ENCODE results near the gene VAMP1.

VAMP1 gene

DNA sequence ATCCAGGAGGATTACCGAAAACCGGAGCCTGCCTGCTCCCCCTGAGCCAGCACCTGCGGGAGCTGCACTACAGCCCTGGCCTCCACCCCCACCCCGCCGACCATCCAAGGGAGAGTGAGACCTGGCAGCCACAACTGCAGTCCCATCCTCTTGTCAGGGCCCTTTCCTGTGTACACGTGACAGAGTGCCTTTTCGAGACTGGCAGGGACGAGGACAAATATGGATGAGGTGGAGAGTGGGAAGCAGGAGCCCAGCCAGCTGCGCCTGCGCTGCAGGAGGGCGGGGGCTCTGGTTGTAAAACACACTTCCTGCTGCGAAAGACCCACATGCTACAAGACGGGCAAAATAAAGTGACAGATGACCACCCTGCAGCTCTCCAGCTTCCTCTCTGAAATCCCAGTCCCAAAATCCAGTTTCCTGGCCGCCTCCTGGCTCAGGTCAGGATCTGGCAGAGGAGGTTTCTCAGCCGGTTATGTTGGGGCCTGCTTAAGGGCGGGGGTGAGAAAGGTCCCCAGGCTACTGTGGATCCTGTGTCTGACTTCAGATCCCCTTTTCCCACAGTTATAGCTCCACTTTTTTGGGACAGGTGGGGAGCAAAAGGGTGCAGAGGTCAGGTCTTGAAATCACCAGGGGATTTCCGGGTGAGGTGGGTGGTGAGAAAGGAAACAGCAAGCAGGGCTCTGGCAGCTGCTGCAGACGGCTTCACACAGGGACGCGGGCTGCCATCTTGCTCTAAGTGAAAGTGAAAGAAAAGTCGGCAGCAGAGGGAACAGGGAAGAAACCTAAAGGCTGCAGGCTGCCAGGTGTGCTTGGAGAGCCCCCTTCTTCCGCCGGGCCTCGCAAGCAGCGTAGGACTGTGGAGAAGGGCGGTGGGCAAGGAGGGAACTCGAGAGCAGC is 18.9 kb downstream of the VAMP1 start, which contains the start of gene TAPBPL:
TSS of gene TAPBPL (plus strand) at position 695 of the 897 bp plus-strand sequence. CDS start 207 bp downstream, outside the sequence.
- Histone ChIP-seq H3K27ac (ENCODE audit: insufficient read depth, low read depth, low read length, poor library complexity, severe bottlenecking) (peak within 1 kb of the TSS; percentile 65), H3K36me3 (ENCODE audit: control insufficient read depth, insufficient read depth, low read length) (no peaks in the 10 kb centered on the region), H3K27me3 (ENCODE audit: control insufficient read depth, insufficient read depth, low read length, poor library complexity, severe bottlenecking) (no peaks in the 10 kb centered on the region), H3K9me3 (ENCODE audit: control insufficient read depth, low read length) (no peaks in the 10 kb centered on the region), H3K4me1 (ENCODE audit: control insufficient read depth, insufficient read depth, low read length) (peaks cover 36% of the 10 kb centered on the region), H3K4me3 (ENCODE audit: insufficient read depth, low read depth, low read length) (peak within 1 kb of the TSS; percentile 2)
- 21 to 22% methylated on average over 27 of the region's 27 CpGs for WGBS, 2 experiments

DNA sequence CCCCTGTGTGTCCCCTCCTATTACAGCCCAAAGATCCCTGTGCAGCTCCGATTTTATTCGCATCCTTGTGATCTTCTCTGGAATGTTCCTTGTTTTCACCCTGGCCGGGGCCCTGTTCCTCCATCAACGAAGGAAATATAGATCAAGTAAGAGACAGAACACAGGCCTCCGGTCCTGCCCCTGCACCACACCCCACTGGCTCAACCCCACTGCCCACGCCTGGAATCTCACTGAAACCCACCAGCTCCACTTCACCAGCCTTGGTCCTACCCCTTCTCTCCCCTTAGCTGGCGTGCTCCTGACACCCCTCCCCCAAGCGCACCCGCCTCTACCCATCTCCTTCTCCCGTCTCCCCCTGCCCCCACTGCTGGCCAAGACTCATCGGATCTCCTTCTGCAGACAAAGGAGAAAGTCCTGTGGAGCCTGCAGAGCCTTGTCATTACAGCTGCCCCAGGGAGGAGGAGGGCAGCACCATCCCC is 19.6 kb downstream of the VAMP1 start:
- 16 to 19% methylated on average over 11 of the region's 11 CpGs for whole genome bisulfite sequencing, 2 experiments
- H3K36me3 ChIP-seq (ENCODE audit: control insufficient read depth, insufficient read depth, low read length), result no peaks in the 10 kb centered on the region

DNA sequence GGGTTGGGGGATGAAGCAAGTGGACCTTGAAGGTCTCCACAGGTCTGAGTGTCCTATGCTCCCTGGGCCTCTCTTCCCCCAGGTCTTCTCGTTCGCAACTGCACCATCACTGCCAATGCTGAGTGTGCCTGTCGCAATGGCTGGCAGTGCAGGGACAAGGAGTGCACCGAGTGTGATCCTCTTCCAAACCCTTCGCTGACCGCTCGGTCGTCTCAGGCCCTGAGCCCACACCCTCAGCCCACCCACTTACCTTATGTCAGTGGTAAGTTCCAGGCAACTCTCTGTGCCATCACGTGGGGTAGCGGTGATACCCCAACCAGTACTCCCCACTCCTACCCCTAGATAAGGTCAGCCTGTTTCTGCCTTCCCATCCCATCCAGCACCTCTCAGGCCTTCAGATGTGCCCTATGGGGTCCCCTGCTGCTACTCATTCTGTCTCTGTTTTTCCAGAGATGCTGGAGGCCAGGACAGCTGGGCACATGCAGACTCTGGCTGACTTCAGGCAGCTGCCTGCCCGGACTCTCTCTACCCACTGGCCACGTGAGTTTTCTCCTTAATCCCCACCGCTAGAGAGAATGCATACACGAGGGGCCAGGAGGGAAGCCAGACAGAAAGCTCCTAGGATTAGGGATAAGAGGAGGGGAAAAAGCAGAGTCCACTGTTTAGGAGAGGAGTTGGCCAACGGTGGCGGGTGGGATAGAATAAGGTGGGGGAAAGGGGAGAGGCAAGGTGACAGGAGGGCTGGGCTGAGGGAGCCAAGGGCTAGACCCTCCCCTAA is 20.2 kb downstream of the VAMP1 start:
- Histone ChIP-seq H3K27me3 (ENCODE audit: control insufficient read depth, insufficient read depth, low read length, poor library complexity, severe bottlenecking) (no peaks in the 10 kb centered on the region), H3K4me1 (ENCODE audit: control insufficient read depth, insufficient read depth, low read length) (peaks cover 36% of the 10 kb centered on the region), H3K4me3 (ENCODE audit: insufficient read depth, low read depth, low read length) (peak overlapping the region; percentile 2), H3K27ac (ENCODE audit: insufficient read depth, low read depth, low read length, poor library complexity, severe bottlenecking) (peak overlapping the region; percentile 65), H3K9me3 (ENCODE audit: control insufficient read depth, low read length) (no peaks in the 10 kb centered on the region), H3K36me3 (ENCODE audit: control insufficient read depth, insufficient read depth, low read length) (no peaks in the 10 kb centered on the region)
- WGBS, 2 experiments, result 63 to 69% methylated on average over 16 of the region's 16 CpGs

More for the DNA sequence above, 19.6 kb downstream of the VAMP1 start:
- Histone ChIP-seq H3K27me3 (ENCODE audit: control insufficient read depth, insufficient read depth, low read length, poor library complexity, severe bottlenecking) (no peaks in the 10 kb centered on the region), H3K9me3 (ENCODE audit: control insufficient read depth, low read length) (no peaks in the 10 kb centered on the region), H3K4me1 (ENCODE audit: control insufficient read depth, insufficient read depth, low read length) (peaks cover 36% of the 10 kb centered on the region), H3K27ac (ENCODE audit: insufficient read depth, low read depth, low read length, poor library complexity, severe bottlenecking) (peak overlapping the region; percentile 65), H3K4me3 (ENCODE audit: insufficient read depth, low read depth, low read length) (peak overlapping the region; percentile 2)

DNA sequence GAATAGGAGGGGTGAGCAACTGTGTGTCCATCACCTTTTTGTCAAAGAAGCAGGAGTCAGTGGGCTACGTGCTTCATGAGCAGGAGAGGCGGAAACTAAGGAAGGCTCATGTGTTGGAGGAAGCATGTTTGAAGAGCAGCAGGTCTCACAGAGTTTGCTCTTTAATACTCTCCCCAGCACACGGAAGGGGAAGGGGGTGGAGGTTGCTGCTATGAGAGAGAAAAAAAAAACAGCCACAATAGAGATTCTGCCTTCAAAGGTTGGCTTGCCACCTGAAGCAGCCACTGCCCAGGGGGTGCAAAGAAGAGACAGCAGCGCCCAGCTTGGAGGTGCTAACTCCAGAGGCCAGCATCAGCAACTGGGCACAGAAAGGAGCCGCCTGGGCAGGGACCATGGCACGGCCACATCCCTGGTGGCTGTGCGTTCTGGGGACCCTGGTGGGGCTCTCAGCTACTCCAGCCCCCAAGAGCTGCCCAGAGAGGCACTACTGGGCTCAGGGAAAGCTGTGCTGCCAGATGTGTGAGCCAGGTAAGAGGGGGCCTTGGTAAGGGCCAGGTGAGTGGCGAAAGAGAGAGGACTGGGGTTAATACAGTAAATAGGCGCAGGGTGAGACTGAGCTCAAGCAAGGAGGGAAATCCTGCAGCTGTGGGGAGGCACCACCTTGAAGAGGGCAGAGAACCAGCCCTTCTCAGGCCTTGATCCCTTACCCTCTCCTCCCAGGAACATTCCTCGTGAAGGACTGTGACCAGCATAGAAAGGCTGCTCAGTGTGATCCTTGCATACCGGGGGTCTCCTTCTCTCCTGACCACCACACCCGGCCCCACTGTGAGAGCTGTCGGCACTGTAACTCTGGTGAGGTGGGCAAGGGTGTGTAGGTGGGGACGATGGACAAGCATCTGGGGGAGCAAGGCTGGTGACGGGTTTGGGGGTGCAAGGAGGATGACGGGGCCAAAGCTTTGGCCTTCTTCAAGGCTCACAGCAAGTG is 25.5 kb downstream of the VAMP1 start, which contains the start of gene CD27:
TSS of gene CD27 (plus strand) at position 252 of the 985 bp plus-strand sequence. CDS start at position 393, 141 bp downstream.
- Histone ChIP-seq H3K4me3 (ENCODE audit: insufficient read depth, low read depth, low read length) (no peak within 1 kb of the TSS), H3K4me1 (ENCODE audit: control insufficient read depth, insufficient read depth, low read length) (peaks cover 7% of the 10 kb centered on the region)
- WGBS, 2 experiments, result 91% methylated on average over 16 of the region's 16 CpGs

DNA sequence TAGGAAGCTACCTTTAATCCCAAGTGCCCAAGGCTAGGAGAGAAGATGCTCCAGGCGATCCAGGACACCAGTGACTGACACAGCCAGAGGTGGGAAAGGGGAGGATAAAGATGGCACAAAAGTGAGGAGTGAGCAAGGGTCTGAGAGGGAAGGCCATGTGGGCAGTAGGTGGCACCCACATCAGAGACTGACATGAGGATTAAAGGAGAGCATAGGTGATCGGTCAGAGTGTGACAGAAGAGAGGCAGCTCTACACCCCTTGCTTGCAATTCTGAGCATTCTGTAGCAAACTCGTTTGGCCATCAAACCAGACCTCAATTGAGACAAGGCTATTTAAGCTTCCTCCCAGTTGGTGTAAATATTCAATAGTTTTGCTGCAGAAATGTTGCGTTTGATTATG is 26.4 kb downstream of the VAMP1 start:
- Histone ChIP-seq H3K4me1 (ENCODE audit: control insufficient read depth, insufficient read depth, low read length) (peaks cover 4% of the 10 kb centered on the region), H3K4me3 (ENCODE audit: insufficient read depth, low read depth, low read length) (no peak overlapping the region), H3K9me3 (ENCODE audit: control insufficient read depth, low read length) (no peaks in the 10 kb centered on the region), H3K27ac (ENCODE audit: insufficient read depth, low read depth, low read length, poor library complexity, severe bottlenecking) (no peak overlapping the region), H3K27me3 (ENCODE audit: control insufficient read depth, insufficient read depth, low read length, poor library complexity, severe bottlenecking) (no peaks in the 10 kb centered on the region), H3K36me3 (ENCODE audit: control insufficient read depth, insufficient read depth, low read length) (no peaks in the 10 kb centered on the region)
- 83 to 90% methylated on average over 4 of the region's 4 CpGs for WGBS, 2 experiments

More for the DNA sequence above, 25.5 kb downstream of the VAMP1 start, which contains the start of gene CD27:
- Histone ChIP-seq H3K27ac (ENCODE audit: insufficient read depth, low read depth, low read length, poor library complexity, severe bottlenecking) (no peak within 1 kb of the TSS), H3K36me3 (ENCODE audit: control insufficient read depth, insufficient read depth, low read length) (no peaks in the 10 kb centered on the region), H3K9me3 (ENCODE audit: control insufficient read depth, low read length) (no peaks in the 10 kb centered on the region), H3K27me3 (ENCODE audit: control insufficient read depth, insufficient read depth, low read length, poor library complexity, severe bottlenecking) (no peaks in the 10 kb centered on the region)

DNA sequence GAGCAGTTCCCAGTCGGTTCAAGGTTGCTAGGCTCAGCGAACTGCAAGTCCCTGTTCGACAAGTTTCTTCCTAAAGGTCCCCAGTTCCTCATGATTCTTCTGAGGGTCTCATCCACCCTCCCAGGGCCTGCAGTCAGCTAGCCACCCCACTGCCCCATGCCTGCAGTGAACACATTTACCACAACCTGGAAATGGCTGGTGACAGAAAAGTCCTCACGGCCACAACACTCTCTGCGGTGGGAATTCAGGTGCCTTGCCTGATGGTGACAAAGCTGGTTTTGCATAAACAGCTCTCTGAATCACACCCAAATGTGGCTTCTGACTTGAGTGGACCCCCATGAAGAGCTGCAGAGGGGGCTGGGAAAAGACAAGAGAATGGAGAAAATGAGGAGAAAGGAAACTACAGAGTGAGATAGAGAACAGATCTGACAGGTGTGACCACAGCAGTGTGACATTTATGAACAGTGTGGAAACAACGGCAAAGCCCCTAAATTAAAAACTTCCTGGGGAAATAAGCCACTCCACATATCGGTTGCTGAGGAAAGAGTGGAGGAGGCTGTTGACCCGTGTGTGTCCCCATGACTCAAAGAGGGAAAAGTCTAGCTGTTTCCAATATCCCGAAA is 27.0 kb downstream of the VAMP1 start:
- WGBS, 2 experiments, result 78 to 79% methylated on average over 9 of the region's 9 CpGs
- H3K36me3 ChIP-seq (ENCODE audit: control insufficient read depth, insufficient read depth, low read length), result no peaks in the 10 kb centered on the region
- no peaks in the 10 kb centered on the region for H3K9me3 ChIP-seq (ENCODE audit: control insufficient read depth, low read length)
- peaks cover 4% of the 10 kb centered on the region for H3K4me1 ChIP-seq (ENCODE audit: control insufficient read depth, insufficient read depth, low read length)
- H3K4me3 ChIP-seq (ENCODE audit: insufficient read depth, low read depth, low read length), result no peak overlapping the region
- no peaks in the 10 kb centered on the region for H3K27me3 ChIP-seq (ENCODE audit: control insufficient read depth, insufficient read depth, low read length, poor library complexity, severe bottlenecking)
- H3K27ac ChIP-seq (ENCODE audit: insufficient read depth, low read depth, low read length, poor library complexity, severe bottlenecking), result no peak overlapping the region

DNA sequence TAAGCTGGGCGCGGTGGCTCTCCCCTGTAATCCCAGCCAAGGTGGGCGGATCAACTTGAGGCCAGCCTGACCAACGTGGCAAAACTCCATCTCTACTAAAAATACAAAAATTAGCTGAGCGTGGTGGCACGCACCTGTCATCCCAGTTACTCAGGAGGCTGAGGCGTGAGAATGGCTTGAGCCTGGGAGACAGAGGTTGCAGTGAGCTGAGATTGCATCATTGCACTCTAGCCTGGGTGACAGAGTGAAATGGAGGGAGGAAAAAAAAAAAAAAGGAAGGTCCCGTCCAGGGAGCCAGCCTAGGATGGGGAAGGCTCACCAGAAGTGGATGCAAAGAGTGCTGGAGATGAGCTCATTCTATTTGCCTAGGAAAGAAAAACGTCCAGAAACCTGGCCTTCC is 27.6 kb downstream of the VAMP1 start:
- Histone ChIP-seq H3K9me3 (ENCODE audit: control insufficient read depth, low read length) (no peaks in the 10 kb centered on the region), H3K27ac (ENCODE audit: insufficient read depth, low read depth, low read length, poor library complexity, severe bottlenecking) (no peak overlapping the region), H3K36me3 (ENCODE audit: control insufficient read depth, insufficient read depth, low read length) (no peaks in the 10 kb centered on the region), H3K4me3 (ENCODE audit: insufficient read depth, low read depth, low read length) (no peak overlapping the region), H3K4me1 (ENCODE audit: control insufficient read depth, insufficient read depth, low read length) (peaks cover 4% of the 10 kb centered on the region), H3K27me3 (ENCODE audit: control insufficient read depth, insufficient read depth, low read length, poor library complexity, severe bottlenecking) (no peaks in the 10 kb centered on the region)
- WGBS, 2 experiments, result 85 to 91% methylated on average over 9 of the region's 9 CpGs

DNA sequence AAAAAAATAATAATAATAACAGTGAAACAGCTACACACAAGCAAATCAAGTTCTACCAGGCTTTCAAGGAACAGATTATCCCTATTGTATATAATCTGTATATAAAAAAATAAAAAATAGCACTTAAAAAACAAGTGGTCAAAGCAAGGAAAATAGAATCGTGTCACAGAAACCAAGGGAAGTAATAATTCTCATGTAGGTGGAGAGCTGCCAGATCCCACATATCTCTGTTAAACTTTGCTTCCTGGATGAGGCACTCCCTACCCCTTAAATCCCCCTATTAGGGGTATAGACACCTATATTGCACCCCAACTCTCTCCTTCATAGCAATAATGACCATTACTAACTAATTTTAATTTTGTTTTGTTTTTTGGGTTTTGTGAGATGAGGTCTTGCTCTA is 30.1 kb downstream of the VAMP1 start:
- Histone ChIP-seq H3K9me3 (ENCODE audit: control insufficient read depth, low read length) (no peaks in the 10 kb centered on the region), H3K36me3 (ENCODE audit: control insufficient read depth, insufficient read depth, low read length) (no peaks in the 10 kb centered on the region), H3K4me1 (ENCODE audit: control insufficient read depth, insufficient read depth, low read length) (peaks cover 4% of the 10 kb centered on the region), H3K27ac (ENCODE audit: insufficient read depth, low read depth, low read length, poor library complexity, severe bottlenecking) (no peak overlapping the region), H3K4me3 (ENCODE audit: insufficient read depth, low read depth, low read length) (no peak overlapping the region), H3K27me3 (ENCODE audit: control insufficient read depth, insufficient read depth, low read length, poor library complexity, severe bottlenecking) (no peaks in the 10 kb centered on the region)
- 87 to 91% methylated on average over 1 of the region's 1 CpG for WGBS, 2 experiments

DNA sequence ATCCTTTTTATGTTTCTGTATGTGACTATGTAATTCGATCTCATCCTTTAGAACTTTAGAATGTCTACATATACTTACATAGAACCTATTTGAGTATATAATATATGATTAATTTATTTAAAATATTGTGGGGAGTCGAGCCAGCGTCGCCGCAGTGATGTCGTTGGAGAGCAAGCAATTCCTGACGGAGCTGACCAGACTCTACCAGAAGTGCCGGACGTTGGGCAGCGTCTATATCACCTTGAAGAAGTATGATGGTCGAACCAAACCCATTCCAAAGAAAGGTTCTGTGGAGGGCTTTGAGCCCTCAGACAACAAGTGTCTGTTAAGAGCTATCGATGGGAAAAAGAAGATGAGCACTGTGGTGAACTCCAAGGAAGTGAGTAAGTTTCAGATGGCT is 32.1 kb downstream of the VAMP1 start:
- H3K4me3 ChIP-seq (ENCODE audit: insufficient read depth, low read depth, low read length), result no peak overlapping the region
- no peaks in the 10 kb centered on the region for H3K36me3 ChIP-seq (ENCODE audit: control insufficient read depth, insufficient read depth, low read length)
- 96 to 98% methylated on average over 11 of the region's 12 CpGs for WGBS, 2 experiments
- H3K27ac ChIP-seq (ENCODE audit: insufficient read depth, low read depth, low read length, poor library complexity, severe bottlenecking), result no peak overlapping the region
- no peaks in the 10 kb centered on the region for H3K4me1 ChIP-seq (ENCODE audit: control insufficient read depth, insufficient read depth, low read length)
- no peaks in the 10 kb centered on the region for H3K9me3 ChIP-seq (ENCODE audit: control insufficient read depth, low read length)
- H3K27me3 ChIP-seq (ENCODE audit: control insufficient read depth, insufficient read depth, low read length, poor library complexity, severe bottlenecking), result no peaks in the 10 kb centered on the region
